ENCODE data around the gene RAMP1. TPM values are rescaled to one million over a fixed set of nuclear protein-coding genes. Genes with fewer than 3 reads are reported as not detected.
"Not testable (repeated sequence)": the region's sequence is repeated elsewhere in the genome, so short reads cannot be mapped to it uniquely, and the experiment has no call there.

The RAMP1 gene
- 11.8 TPM for total RNA-seq (ENCODE audit: insufficient read depth, low replicate concordance)

DNA sequence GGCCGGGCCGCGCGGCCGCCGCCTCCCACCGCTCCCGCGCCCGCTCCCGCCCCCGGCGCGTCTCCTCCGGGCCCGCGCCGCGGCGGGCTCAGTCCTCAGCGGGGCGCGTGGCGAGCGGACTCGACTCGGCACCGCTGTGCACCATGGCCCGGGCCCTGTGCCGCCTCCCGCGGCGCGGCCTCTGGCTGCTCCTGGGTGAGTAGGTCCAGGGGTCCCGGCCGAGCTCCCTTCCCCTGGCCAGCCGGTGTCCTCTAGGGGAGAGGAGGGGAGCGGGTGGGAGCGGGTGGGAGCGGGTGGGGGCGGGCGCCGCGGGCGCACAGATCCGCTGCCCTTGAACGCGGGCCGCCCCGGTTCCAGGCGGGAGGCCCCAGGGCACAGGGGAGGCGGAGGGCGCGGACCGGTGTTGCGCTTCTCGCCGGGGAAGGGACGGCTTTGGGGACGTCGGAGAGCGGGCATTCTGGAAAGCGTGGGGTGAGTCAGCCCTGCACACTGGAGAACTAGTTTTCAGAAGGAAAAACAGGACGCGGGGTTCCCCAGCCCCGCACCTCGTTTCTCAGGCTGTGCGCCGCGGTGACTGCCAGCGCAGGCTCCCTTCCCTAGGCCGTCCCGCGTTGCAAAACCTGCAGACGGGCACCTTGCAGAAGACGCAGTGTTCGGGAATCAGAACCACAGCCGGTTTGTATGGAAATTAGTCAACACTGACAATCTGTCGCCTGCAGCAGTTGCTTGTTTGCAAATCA is at the start of gene RAMP1:
Gene RAMP1, plus strand, starts transcription at position 91 of the 740 bp plus-strand sequence. Its CDS starts 53 bp downstream, at position 144.
- DNase-seq (ENCODE audit: low spot score) = no peak

GRCh38 chr2:237815637-237816036 is 43.8 kb upstream of the RAMP1 start:
- DNase-seq (ENCODE audit: low spot score) = no peak

- no peak for DNase-seq (ENCODE audit: low spot score)
These were observed 42.9 kb upstream of the RAMP1 start for GRCh38 chr2:237816531-237816930.

DNA sequence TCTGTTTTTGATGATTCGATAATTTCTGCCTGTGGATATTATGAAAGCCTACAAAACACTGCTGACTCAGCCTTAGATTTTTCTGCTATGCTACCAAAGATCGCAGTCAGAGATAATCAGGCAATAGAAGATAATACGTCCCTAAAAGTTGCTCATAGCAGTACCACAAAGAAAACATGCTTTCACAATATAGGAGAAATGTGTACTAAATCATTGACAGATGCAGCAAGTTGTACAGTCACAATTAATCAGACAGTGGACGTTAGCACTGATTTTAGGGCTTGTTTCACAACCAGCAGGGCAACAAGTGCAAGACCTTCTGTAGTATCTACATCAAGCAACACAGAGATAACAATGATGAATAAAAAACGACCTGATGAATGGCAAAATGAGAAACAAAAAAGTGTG is 41.4 kb upstream of the RAMP1 start:
- peak; percentile 39 for DNase-seq (ENCODE audit: low spot score)

- no peak for DNase-seq (ENCODE audit: low spot score)
These were observed 40.2 kb upstream of the RAMP1 start for GRCh38 chr2:237819231-237819630.

DNA sequence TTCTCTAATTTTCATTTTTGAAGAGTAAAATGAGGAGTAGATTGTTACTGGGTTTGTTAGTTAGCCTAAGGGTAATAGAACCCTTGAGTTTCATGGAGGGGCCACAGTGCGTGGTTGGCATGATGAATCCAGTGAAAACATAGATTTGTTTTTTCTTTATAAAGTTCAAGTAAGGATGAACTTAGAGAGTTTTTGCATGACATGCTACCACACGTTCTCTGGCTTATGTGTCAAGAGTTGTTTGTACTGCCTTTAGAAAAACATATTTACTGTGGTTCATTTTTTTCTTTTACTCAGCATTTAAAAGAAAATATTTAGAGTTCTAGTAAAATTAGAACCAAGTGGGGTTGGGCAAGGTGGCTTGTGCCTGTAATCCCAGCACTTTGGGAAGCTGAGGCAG is 39.0 kb upstream of the RAMP1 start:
- DNase-seq (ENCODE audit: low spot score) = no peak

DNA sequence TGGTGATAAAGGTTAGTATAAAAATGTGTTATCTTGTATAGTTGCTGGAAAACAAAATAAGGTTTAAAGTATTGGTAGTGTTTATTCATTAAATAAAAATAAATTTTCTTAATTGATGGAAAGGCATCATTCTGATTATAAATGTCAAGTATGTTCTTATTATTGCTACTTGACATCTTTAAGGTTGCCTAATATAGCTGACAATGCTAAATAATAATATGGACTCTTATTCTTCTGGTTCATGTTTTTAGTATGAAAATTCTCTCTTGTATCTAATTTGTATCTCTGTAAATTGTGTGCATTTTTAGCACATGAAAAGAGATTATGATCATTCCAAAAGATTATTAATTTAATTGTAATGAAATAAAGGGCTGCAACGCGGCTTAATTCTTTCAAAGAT is 35.9 kb upstream of the RAMP1 start:
- DNase-seq (ENCODE audit: low spot score) = no peak

- no peak for DNase-seq (ENCODE audit: low spot score)
These were observed 35.3 kb upstream of the RAMP1 start for GRCh38 chr2:237824085-237824484.

DNA sequence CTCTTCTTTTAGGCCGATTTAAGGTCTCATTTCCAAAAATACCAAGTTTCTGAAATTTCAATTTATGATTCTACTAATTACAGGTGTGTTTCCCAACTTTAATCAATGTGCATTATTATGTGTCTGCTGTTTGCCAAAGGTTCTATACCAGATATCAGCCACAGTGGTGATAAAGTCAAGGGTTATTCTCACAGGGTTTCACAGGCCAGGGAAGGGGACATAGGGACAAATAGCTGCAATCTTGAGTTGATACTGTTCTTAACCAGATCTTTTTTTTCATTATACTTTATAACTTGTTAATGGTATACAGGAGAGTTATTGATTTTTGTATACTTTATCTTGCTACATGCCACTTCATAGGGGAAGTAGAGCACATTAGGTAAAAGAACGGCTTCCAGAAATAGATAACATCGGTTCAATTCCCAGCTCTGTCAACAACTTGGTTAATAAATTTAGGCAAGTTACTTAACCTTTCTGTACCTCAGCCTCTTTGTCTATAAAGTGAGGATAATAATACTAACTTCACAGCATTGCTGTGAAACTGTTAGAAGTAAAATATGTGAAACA is 31.9 kb upstream of the RAMP1 start:
- no peak for DNase-seq (ENCODE audit: low spot score)

GRCh38 chr2:237830522-237830921 is 28.9 kb upstream of the RAMP1 start:
- no peak for DNase-seq (ENCODE audit: low spot score)

GRCh38 chr2:237833546-237833945 is 25.9 kb upstream of the RAMP1 start:
- peak; percentile 73 for DNase-seq (ENCODE audit: low spot score)

GRCh38 chr2:237835372-237835771 is 24.1 kb upstream of the RAMP1 start:
- no peak for DNase-seq (ENCODE audit: low spot score)

DNA sequence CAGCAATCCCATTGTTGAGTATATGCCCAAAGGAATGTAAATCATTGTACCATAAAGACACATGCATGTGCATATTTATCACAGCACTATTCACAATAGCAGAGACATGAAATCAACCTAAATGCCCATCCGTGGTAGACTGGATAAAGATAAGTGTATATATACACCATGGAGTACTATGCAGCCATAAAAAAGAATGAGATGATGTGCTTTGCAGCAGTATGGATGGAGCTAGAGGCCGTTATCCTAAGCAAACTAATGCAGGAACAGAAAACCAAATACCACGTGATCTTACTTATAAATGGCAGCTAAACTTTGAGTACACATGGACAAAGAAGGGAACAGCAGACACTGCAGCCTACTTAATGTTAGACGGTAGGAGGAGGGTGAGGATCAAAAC is 18.4 kb upstream of the RAMP1 start:
- no peak for DNase-seq (ENCODE audit: low spot score)

- not testable (repeated sequence) for DNase-seq (ENCODE audit: low spot score)
These were observed 10.5 kb upstream of the RAMP1 start for GRCh38 chr2:237848940-237849339.

DNA sequence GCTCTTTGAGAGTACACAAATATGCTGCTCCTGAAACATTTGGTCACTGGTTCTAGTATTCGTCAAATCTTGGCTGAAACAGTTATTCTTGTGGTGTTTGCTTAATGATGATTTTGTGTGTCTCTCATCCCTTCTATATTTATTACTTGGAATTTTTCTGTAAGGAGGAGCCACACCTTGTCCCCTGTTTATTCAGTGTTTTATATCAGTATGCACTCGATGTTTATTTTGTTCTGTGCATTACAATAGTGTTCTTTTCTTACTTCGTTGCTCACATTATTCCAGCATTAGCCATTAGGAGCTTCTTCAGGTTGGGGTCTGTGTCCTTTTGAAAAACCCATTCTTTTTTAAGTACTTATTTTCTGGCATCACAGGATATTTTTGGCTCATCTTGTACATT is 5.1 kb upstream of the RAMP1 start:
- no peak for DNase-seq (ENCODE audit: low spot score)

- no peak for DNase-seq (ENCODE audit: low spot score)
These were observed 1.6 kb upstream of the RAMP1 start for GRCh38 chr2:237857791-237858190.

GRCh38 chr2:237858294-237859081 is 935 bp upstream of the RAMP1 start:
- peak; percentile 73 for DNase-seq (ENCODE audit: low spot score)

DNA sequence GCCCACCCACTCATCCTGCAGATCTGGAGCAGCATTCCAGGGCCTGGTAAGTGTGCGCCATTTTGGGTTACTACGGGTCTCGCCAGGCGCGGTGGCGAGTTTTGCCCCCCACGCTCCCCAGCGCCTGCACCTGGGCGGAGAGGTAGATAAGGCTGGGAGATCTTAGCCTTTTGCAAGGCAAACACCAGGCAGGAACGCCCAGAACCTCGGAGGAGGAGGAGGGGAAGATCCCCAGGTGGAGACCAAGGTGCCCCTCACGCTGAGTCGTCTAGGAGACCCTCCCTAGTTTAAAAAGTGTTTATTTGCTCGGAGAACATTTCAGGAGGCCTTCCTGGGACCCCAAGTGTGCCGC is 365 bp upstream of the RAMP1 start:
- DNase-seq (ENCODE audit: low spot score) = no peak

- DNase-seq (ENCODE audit: low spot score) = no peak
These were observed 981 bp downstream of the RAMP1 start for GRCh38 chr2:237860273-237860935.

GRCh38 chr2:237861875-237862527 is 2.6 kb downstream of the RAMP1 start:
- DNase-seq (ENCODE audit: low spot score) = no peak

DNA sequence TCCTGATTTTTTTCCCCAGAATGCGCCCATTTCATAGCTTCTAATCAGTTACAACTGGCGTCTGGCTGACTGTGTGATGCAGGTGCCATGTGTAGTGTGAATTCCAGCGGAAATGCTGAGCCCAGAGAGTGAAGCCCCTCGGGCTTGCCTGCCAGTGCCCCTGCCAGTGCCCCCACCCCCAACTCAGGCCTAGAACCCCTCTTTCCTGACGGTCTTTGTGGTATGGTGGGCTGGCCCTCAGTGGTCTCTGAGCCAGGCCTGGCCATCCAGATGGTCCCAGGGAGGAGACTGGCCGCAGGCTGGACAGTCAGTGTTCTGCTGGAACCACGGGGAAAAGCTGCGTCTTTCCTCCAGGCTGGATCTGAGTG is 3.1 kb downstream of the RAMP1 start:
- no peak for DNase-seq (ENCODE audit: low spot score)

- DNase-seq (ENCODE audit: low spot score) = no peak
These were observed 3.7 kb downstream of the RAMP1 start for GRCh38 chr2:237863102-237863511.

Data from umbilical cord (tissue), 2 donors.